OCI-M2 (cell line): ENCODE measurements around the gene TSPAN18.

Experiments used
- DNase-seq: peaks from one replicate; lab custom pipeline; 2025; ENCODE audit not compliant: unreplicated experiment; lab: John Stamatoyannopoulos, UW

TSPAN18 gene

GRCh38 chr11:44726283-44727113 lies at the start of gene TSPAN18:
Gene TSPAN18 (plus strand): TSS chr11:44726962. CDS start chr11:44906417, 179,455 bp downstream.
- no peak for DNase-seq

GRCh38 chr11:44680982-44681597 lies 45.7 kb upstream of the TSPAN18 start:
- no peak for DNase-seq

GRCh38 chr11:44681698-44682097 lies 45.1 kb upstream of the TSPAN18 start:
- DNase-seq, result no peak

GRCh38 chr11:44684859-44685281 lies 41.9 kb upstream of the TSPAN18 start:
- no peak for DNase-seq

GRCh38 chr11:44687388-44687787 lies 39.4 kb upstream of the TSPAN18 start:
- no peak for DNase-seq

- no peak for DNase-seq
Measured at GRCh38 chr11:44689265-44689664, 37.5 kb upstream of the TSPAN18 start.

GRCh38 chr11:44690651-44691050 lies 36.1 kb upstream of the TSPAN18 start:
- no peak for DNase-seq

- no peak for DNase-seq
Measured at GRCh38 chr11:44692460-44692859, 34.3 kb upstream of the TSPAN18 start.

GRCh38 chr11:44693654-44694119 lies 33.1 kb upstream of the TSPAN18 start:
- no peak for DNase-seq

- DNase-seq, result no peak
Measured at GRCh38 chr11:44694443-44694842, 32.3 kb upstream of the TSPAN18 start.

GRCh38 chr11:44695169-44695833 lies 31.5 kb upstream of the TSPAN18 start:
- DNase-seq, result no peak

- no peak for DNase-seq
Measured at GRCh38 chr11:44698252-44698912, 28.4 kb upstream of the TSPAN18 start.

GRCh38 chr11:44699497-44700408 lies 27.0 kb upstream of the TSPAN18 start:
- no peak for DNase-seq

- no peak for DNase-seq
Measured at GRCh38 chr11:44701276-44701675, 25.5 kb upstream of the TSPAN18 start.

- no peak for DNase-seq
Measured at GRCh38 chr11:44702889-44703288, 23.9 kb upstream of the TSPAN18 start.

GRCh38 chr11:44707094-44707493 lies 19.7 kb upstream of the TSPAN18 start:
- no peak for DNase-seq

GRCh38 chr11:44708009-44708408 lies 18.8 kb upstream of the TSPAN18 start:
- DNase-seq, result no peak

- DNase-seq, result no peak
Measured at GRCh38 chr11:44708523-44709280, 18.1 kb upstream of the TSPAN18 start.

- no peak for DNase-seq
Measured at GRCh38 chr11:44709281-44709562, 17.5 kb upstream of the TSPAN18 start.

GRCh38 chr11:44709966-44710365 lies 16.8 kb upstream of the TSPAN18 start:
- no peak for DNase-seq
